ENCODE measurements around the gene SPINK9. TPM values are rescaled to one million over a fixed set of nuclear protein-coding genes. Genes with fewer than 3 reads are reported as not detected.

SPINK9 gene
- total RNA-seq, 1 donor from 2014 or later, result not detected

- Histone ChIP-seq H3K4me1 (no peaks in the 10 kb centered on the region), H3K27me3 (no peaks in the 10 kb centered on the region), H3K9me3 (no peaks in the 10 kb centered on the region), H3K4me3 (no peak overlapping the region), H3K36me3 (no peaks in the 10 kb centered on the region), H3K27ac (no peak overlapping the region)
- no peak for TF ChIP-seq POLR2A (IDR thresholded peaks at IDR 0.05)
- TF ChIP-seq POLR2AphosphoS5 (IDR thresholded peaks at IDR 0.05; ENCODE audit: insufficient read depth in 1 of 2, low read depth in 1 of 2), result no peak
- no peak for TF ChIP-seq CTCF (IDR thresholded peaks at IDR 0.05)
- DNase-seq (ENCODE audit: extremely low spot score in 2 of 2), result no peak
- intact Hi-C loops (cut with DNase I), result no loop called here
Observed at GRCh38 chr5:148368299-148368698, 32.9 kb downstream of the SPINK9 start.

- Histone ChIP-seq H3K27ac (no peak overlapping the region), H3K4me1 (no peaks in the 10 kb centered on the region), H3K4me3 (no peak overlapping the region), H3K36me3 (no peaks in the 10 kb centered on the region), H3K27me3 (no peaks in the 10 kb centered on the region), H3K9me3 (no peaks in the 10 kb centered on the region)
- no peak for DNase-seq (ENCODE audit: extremely low spot score in 2 of 2)
- TF ChIP-seq POLR2A (IDR thresholded peaks at IDR 0.05) (no peak), POLR2AphosphoS5 (IDR thresholded peaks at IDR 0.05; ENCODE audit: insufficient read depth in 1 of 2, low read depth in 1 of 2) (peak in 1 of 2 donors; percentile 15)
- intact Hi-C loops (cut with DNase I), result no loop called here
Observed at GRCh38 chr5:148372166-148372725, 36.9 kb downstream of the SPINK9 start.

- Histone ChIP-seq H3K27ac (no peak overlapping the region), H3K4me1 (no peaks in the 10 kb centered on the region), H3K4me3 (no peak overlapping the region), H3K27me3 (no peaks in the 10 kb centered on the region), H3K9me3 (no peaks in the 10 kb centered on the region), H3K36me3 (no peaks in the 10 kb centered on the region)
- no peak for DNase-seq (ENCODE audit: extremely low spot score in 2 of 2)
- intact Hi-C loops (cut with DNase I), result no loop called here
- TF ChIP-seq POLR2AphosphoS5 (IDR thresholded peaks at IDR 0.05; ENCODE audit: insufficient read depth in 1 of 2, low read depth in 1 of 2) (no peak), CTCF (IDR thresholded peaks at IDR 0.05) (no peak), POLR2A (IDR thresholded peaks at IDR 0.05) (no peak)
Observed at GRCh38 chr5:148372893-148373292, 37.5 kb downstream of the SPINK9 start.

GRCh38 chr5:148374690-148375360 is 39.5 kb downstream of the SPINK9 start:
- TF ChIP-seq POLR2A (IDR thresholded peaks at IDR 0.05) (no peak), CTCF (IDR thresholded peaks at IDR 0.05) (peak; percentile 28 to 35 (median 32))
- H3K4me3 ChIP-seq, result no peak overlapping the region
- no peaks in the 10 kb centered on the region for H3K36me3 ChIP-seq
- H3K27me3 ChIP-seq, result no peaks in the 10 kb centered on the region
- no peaks in the 10 kb centered on the region for H3K9me3 ChIP-seq
- intact Hi-C loops (cut with DNase I), result no loop called here
- no peak for DNase-seq (ENCODE audit: extremely low spot score in 2 of 2)
- no peaks in the 10 kb centered on the region for H3K4me1 ChIP-seq
- H3K27ac ChIP-seq, result no peak overlapping the region

GRCh38 chr5:148376198-148376597 is 40.8 kb downstream of the SPINK9 start:
- Histone ChIP-seq H3K27me3 (no peaks in the 10 kb centered on the region), H3K9me3 (no peaks in the 10 kb centered on the region), H3K27ac (no peak overlapping the region), H3K4me1 (no peaks in the 10 kb centered on the region), H3K36me3 (no peaks in the 10 kb centered on the region), H3K4me3 (no peak overlapping the region)
- intact Hi-C loops (cut with DNase I), result no loop called here
- no peak for DNase-seq (ENCODE audit: extremely low spot score in 2 of 2)
- TF ChIP-seq POLR2AphosphoS5 (IDR thresholded peaks at IDR 0.05; ENCODE audit: insufficient read depth in 1 of 2, low read depth in 1 of 2) (no peak), CTCF (IDR thresholded peaks at IDR 0.05) (no peak), POLR2A (IDR thresholded peaks at IDR 0.05) (no peak)

Data from vagina (tissue), 2 donors.